Jurkat, Clone E6-1 (cell line): ENCODE results near the gene DOCK2.
"Not testable (repeated sequence)": the region's sequence is repeated elsewhere in the genome, so short reads cannot be mapped to it uniquely, and the experiment has no call there.

Experiments
- DNase-seq: peaks from one replicate; pipeline ENCODE4 v3.0.0-alpha.2; 2011; ENCODE audit warnings: low read depth, low spot score
- H3K4me3 ChIP-seq: 2 replicates; pipeline ENCODE4 v1.5.1; 2011; ENCODE audit warnings: mild to moderate bottlenecking, low read length, control low read depth, moderate library complexity

The DOCK2 gene

GRCh38 chr5:169832304-169832703, 195.2 kb downstream of the DOCK2 start:
- no peak for DNase-seq
- H3K4me3 ChIP-seq: no peak overlapping the region

DNA sequence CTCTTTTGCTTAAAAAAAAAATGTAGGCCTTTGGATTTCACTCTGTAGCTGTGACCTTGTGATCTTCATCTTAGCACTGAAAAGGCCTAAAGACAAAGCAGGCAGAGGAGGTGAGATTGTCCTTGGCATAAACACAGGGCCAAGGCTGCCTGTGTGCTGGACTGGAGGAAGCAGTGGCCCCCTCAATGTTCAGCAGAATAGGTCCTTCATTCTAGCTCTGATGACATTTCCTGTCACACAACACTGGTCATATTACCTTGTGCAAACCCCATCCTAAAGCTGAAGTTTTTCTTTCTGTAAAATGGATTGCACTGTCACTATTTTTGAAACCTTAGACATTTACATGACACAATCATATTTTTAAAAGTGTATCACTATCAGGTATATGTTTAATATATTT, 195.8 kb downstream of the DOCK2 start:
- DNase-seq: no peak
- H3K4me3 ChIP-seq: no peak overlapping the region

DNA sequence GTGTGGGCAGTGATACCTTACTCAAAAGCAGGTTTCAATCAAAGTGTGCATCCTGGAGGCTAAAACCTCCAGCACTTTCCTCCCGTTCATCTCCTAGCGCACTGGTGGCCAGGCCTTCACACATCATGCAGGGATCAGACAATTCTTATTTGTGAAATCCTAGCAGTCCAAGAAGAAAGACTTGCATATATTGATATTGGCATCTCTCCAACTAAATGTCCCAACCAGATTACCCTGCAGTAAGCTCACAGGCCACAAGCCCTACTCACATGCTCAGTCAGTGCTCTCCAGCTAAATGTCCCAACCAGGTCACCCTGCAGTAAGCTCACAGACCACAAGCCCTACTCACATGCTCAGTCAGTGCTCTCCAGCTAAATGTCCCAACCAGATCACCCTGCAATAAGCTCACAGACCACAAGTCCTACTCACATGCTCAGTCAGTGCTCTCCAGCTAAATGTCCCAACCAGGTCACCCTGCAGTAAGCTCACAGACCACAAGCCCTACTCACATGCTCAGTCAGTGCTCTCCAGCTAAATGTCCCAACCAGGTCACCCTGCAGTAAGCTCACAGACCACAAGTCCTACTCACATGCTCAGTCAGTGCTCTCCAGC, 196.7 kb downstream of the DOCK2 start:
- DNase-seq: not testable (repeated sequence)

GRCh38 chr5:169834540-169834939, 197.5 kb downstream of the DOCK2 start:
- DNase-seq, H3K4me3 ChIP-seq: not testable (repeated sequence)

More for the DNA sequence above, 196.7 kb downstream of the DOCK2 start:
- H3K4me3 ChIP-seq: not testable (repeated sequence)

- H3K4me3 ChIP-seq: no peak overlapping the region
These were observed 199.9 kb downstream of the DOCK2 start for GRCh38 chr5:169836835-169837536.

GRCh38 chr5:169837686-169838085, 200.6 kb downstream of the DOCK2 start:
- no peak for DNase-seq
- H3K4me3 ChIP-seq: no peak overlapping the region

More at GRCh38 chr5:169836835-169837536, 199.9 kb downstream of the DOCK2 start:
- DNase-seq: no peak

GRCh38 chr5:169838688-169839087, 201.6 kb downstream of the DOCK2 start:
- no peak overlapping the region for H3K4me3 ChIP-seq
- no peak for DNase-seq

DNA sequence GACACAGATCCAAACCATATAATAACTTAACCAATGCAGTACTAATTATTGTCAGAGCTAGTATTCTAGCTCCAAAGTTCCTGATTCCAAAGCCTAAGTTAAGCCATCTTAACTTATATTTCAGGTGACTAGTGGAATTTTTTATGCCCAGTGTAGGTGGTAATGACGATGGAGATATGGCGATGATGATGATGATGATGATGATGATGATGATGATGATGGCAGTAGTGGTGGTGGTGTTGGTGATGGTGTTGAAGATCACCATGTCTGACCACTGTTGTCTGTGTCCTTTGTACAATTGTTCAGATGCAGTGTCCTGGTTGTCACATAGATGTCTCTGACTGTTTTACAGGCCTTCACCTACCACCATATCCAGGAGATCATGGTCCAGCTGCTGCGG, 203.3 kb downstream of the DOCK2 start:
- no peak overlapping the region for H3K4me3 ChIP-seq
- no peak for DNase-seq

DNA sequence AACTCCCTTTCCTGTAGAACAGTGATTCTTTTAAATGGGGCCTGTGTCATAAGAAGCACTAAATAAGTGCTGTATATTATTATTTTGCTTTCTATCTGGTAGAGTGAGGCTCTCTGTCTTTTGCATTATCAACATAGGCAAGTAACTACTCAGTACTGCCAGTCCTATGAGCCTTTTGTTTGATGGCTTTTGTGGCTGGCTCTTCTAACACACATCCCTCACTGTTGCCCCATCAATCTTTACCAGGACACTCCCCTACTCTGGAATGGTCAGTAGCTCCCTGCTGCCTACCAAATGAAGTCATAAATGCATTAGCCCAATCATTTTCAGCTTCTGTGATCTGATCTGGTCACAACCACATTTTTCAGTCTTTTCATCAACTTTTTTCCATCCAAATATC, 205.6 kb downstream of the DOCK2 start:
- DNase-seq: no peak
- H3K4me3 ChIP-seq: no peak overlapping the region

- H3K4me3 ChIP-seq: no peak overlapping the region
- no peak for DNase-seq
These were observed 210.4 kb downstream of the DOCK2 start for GRCh38 chr5:169847519-169847918.

- no peak overlapping the region for H3K4me3 ChIP-seq
- no peak for DNase-seq
These were observed 211.2 kb downstream of the DOCK2 start for GRCh38 chr5:169848271-169848670.

DNA sequence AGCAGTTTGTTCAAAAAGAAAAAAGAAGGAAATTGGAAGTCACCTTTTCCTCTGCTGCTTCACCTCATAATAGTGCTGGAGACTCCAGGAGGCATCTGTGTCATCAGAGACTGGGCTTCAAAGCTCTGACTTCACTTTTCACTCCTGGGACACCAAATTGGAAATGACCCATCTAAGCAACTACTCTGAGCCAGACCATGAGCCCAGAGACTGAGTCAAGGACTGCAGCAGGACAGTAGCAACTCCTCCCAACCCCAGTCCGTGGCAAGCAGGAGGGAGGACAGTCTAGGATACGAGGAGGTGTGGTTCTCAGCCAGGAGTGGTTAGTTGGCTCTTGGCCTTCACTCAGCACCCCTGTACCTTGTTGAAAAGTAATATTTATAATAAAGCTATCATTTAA, 211.7 kb downstream of the DOCK2 start:
- DNase-seq: no peak
- H3K4me3 ChIP-seq: no peak overlapping the region

DNA sequence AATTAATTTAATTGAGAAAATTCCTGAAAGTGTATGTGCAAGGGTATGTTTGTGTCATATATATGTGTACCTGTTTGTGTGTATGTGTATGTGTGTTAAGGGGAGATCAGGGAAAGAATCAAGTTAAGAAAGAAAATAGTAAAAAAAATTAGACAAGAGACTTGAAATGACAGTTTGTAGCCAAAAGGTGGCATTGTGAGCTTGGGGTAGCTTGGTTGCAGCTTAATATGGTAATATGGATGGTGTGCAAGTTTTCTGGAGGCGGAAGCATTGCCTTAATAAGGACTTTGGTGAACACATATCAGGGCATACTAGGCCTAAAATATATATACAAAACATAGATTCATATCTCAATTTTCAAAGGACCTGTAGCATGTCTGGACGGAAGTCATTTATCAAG, 213.3 kb downstream of the DOCK2 start:
- H3K4me3 ChIP-seq: no peak overlapping the region
- no peak for DNase-seq

DNA sequence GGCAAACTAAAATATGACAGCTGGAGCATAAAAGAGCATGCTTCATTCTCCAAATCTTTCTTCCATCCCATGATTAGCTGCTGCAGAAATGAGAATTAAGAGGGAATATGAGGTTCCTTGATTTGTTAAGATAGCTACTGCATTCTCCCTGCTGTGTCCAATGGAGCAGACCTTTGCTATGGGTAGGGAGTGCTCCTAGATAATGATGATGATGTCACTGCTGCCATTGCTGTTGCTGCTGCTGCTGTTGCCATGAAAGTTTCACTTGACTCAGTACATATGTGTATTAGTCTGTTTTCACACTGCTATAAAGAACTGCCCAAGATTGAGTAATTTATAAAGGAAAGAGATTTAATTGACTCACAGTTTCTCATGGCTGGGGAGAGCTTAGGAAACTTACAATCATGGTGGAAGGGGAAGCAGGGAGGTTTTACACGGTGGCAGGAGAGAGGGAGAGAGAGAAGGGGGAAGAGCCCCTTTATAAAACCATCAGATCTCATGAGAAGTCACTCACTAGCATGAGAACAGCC, 214.3 kb downstream of the DOCK2 start:
- DNase-seq: no peak
- H3K4me3 ChIP-seq: no peak overlapping the region

GRCh38 chr5:169856571-169856970, 219.5 kb downstream of the DOCK2 start:
- no peak for DNase-seq
- H3K4me3 ChIP-seq: no peak overlapping the region

GRCh38 chr5:169860585-169860984, 223.5 kb downstream of the DOCK2 start:
- no peak for DNase-seq

DNA sequence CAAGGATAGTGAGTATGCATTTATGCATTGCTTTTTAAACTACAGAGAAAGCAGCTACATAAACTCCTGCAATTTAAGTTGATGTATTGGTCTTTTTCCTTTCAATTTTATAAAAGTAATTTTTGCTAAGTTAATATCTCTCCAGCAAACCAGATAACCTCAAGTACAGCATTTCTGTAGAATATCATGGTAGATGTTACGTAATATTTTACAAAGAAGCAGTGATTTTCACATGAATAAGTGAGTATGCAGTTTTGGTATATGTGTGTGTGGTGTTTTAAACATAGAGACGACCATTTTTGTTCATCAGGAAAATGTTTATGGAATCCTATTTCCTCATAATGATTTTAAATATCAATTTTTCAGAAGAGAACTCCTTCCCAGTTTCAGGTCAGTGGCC, 224.4 kb downstream of the DOCK2 start:
- DNase-seq: no peak
- no peak overlapping the region for H3K4me3 ChIP-seq

More at GRCh38 chr5:169860585-169860984, 223.5 kb downstream of the DOCK2 start:
- H3K4me3 ChIP-seq: no peak overlapping the region

GRCh38 chr5:169861934-169862333, 224.9 kb downstream of the DOCK2 start:
- no peak for DNase-seq

GRCh38 chr5:169862391-169862811, 225.3 kb downstream of the DOCK2 start:
- H3K4me3 ChIP-seq: no peak overlapping the region
- no peak for DNase-seq

More at GRCh38 chr5:169861934-169862333, 224.9 kb downstream of the DOCK2 start:
- H3K4me3 ChIP-seq: no peak overlapping the region

- H3K4me3 ChIP-seq: no peak overlapping the region
- no peak for DNase-seq
These were observed 227.4 kb downstream of the DOCK2 start for GRCh38 chr5:169864483-169864882.

DNA sequence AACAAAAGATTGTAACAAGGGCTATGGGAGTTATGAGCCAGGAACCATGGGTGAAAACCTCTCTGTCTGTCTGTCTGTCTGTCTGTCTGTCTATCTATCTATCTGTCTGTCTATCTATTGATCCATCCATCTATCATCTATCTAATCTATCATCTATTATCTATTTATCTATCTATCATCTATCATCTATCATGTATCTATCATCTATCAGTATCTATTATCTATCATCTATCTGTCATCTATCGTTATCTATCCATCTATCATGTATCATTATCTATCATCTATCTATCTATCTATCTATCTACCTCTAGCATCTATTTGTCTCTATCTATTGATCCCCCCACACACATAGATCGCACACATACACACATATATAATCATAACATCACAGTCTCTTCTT, 230.3 kb downstream of the DOCK2 start:
- no peak for DNase-seq

More for the DNA sequence above, 230.3 kb downstream of the DOCK2 start:
- H3K4me3 ChIP-seq: no peak overlapping the region
